T-helper 17 cell (primary cell): ENCODE results near the gene P2RX3. TPM values are rescaled to one million over a fixed set of nuclear protein-coding genes. Genes with fewer than 3 reads are reported as not detected.
A peak's percentile ranks its signal among the peaks of the same experiment; 100 is the strongest.
"Not testable (repeated sequence)": the region's sequence is repeated elsewhere in the genome, so short reads cannot be mapped to it uniquely, and the experiment has no call there.

Source experiments
- ATAC-seq: fragments of 150-1000 bp; cut with Tn5 transposase; 2 replicates; pipeline ENCODE4 v1.10.0; 2021; ENCODE audit warnings: mild to moderate bottlenecking, moderate library complexity
- DNase-seq, 3 donors: peaks; one replicate each; pipeline versions ENCODE4 v3.0.0 to v3.0.0-alpha.2; 2020 to 2021
- H3K9me3 ChIP-seq: one replicate; pipeline ENCODE4 v1.7.0; 2013; ENCODE audit warnings: low read length, mild to moderate bottlenecking; ENCODE audit not compliant: control insufficient read depth, poor library complexity, severe bottlenecking
- H3K27ac Mint-ChIP-seq: one replicate; pipeline ENCODE4 v1.8.0; 2022; ENCODE audit warnings: mild to moderate bottlenecking, moderate library complexity, mixed read lengths
- H3K27me3 Mint-ChIP-seq: one replicate; pipeline ENCODE4 v1.8.0; 2022; ENCODE audit warnings: mixed read lengths
- H3K36me3 Mint-ChIP-seq: one replicate; pipeline ENCODE4 v1.8.0; 2022; ENCODE audit warnings: low read depth, mixed read lengths
- H3K4me1 Mint-ChIP-seq: one replicate; pipeline ENCODE4 v1.8.0; 2022; ENCODE audit warnings: mild to moderate bottlenecking, mixed read lengths
- H3K4me3 Mint-ChIP-seq: one replicate; pipeline ENCODE4 v1.8.0; 2022; ENCODE audit warnings: mild to moderate bottlenecking, moderate library complexity, mixed read lengths
- total RNA-seq, 4 donors: library from RNA in 2 of 4; stranded (reverse) in 2 of 4; gene quantifications; one replicate each; pipeline ENCODE4 v1.2.3 and lab custom pipeline; 2022 to 2026

Gene P2RX3
- not detected for total RNA-seq
- total RNA-seq (lab: John Stamatoyannopoulos, UW) = 0 reads per million in 2 donors

DNA sequence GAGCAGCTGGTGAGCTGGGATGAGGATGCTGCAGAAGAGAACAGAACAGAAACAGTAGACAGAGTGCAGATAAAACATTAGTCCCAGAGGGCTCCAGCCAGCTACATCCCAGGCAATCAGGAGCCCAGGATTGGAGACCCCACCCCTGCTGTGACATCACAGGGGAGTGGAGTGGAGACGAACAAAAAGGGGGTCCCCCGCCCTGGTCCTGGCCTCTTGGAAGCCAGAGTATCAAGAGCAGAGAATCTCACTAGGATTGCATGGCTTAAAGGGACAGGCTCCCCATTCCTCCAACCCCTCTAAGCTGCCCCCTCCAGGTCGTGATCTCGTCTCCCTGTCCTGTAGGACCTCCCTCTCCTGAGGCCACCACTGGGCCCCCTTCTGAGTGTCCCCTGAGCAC is at the start of gene P2RX3:
P2RX3 (plus strand) TSS at position 211 of the 400 bp plus-strand sequence. CDS start 199 bp downstream, outside the sequence.
- Mint-ChIP-seq H3K27me3 (peaks cover 15% of the 10 kb centered on the region), H3K27ac (peak within 1 kb of the TSS; percentile 2), H3K36me3 (peaks cover 2% of the 10 kb centered on the region), H3K4me3 (no peak within 1 kb of the TSS), H3K4me1 (peaks cover 23% of the 10 kb centered on the region)
- H3K9me3 ChIP-seq = no peaks in the 10 kb centered on the region
- no peak for DNase-seq
- no peak for ATAC-seq

DNA sequence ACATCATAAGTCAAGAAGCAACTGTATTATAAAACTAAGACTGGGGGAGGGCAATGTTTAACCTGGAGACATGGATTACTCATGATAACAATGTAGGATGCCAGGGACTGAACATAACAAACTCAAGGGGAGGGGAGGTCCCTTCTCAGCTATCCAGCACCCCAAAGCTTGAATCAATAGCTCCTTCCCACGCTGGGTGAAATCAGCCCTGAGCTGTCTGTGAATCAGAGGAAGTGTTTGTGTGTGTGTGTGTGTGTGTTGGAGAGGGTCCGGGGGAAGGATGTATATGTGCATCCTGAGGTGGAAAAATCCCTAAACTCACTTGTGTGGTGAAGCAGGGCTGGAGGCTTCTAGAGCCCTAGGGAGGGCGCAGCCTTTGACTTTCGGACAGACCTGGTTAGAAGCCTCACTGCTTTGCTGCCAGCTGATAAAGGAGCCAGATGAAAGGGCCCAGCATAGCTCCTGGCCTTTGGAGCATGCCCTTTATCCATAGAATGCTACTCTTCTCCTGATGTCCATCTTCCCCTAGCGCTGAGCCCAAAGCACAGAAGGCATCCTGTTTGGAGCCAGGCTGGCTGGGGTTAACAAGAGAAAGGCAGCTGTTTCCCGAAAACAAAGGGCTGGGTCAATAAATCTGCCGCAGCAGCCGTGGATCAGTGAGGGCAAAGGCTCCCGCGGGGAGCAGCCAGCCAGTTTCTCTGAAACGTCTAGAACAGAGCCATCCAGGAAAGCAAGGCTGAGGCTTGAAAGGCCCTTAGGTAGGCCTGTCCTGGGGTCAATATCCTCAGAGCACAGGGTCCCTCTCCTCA is 49.2 kb upstream of the P2RX3 start:
- no peak for ATAC-seq
- H3K9me3 ChIP-seq = no peaks in the 10 kb centered on the region
- Mint-ChIP-seq H3K4me3 (no peak overlapping the region), H3K36me3 (peaks cover 2% of the 10 kb centered on the region), H3K4me1 (no peaks in the 10 kb centered on the region), H3K27ac (no peak overlapping the region), H3K27me3 (peaks cover 31% of the 10 kb centered on the region)
- no peak for DNase-seq

DNA sequence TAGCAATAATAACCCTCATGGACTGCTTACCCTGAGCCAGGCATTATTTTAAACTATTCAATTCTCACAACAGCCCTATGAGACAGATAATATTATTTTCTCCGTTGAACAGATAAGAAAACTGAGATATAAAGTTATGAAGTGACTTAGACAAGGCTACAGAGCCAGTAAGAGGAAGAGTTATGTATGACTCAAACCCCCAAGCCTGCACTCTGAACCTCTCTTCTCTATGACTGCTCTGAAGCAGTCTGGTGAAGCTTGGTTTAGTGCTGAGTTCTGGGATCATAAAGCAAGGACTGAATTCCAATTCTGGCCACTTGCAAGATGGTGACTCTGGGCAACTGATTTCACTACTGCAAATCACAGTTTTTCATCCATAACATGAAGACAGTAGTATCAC is 47.9 kb upstream of the P2RX3 start:
- H3K4me3 Mint-ChIP-seq = no peak overlapping the region
- ATAC-seq = no peak

DNA sequence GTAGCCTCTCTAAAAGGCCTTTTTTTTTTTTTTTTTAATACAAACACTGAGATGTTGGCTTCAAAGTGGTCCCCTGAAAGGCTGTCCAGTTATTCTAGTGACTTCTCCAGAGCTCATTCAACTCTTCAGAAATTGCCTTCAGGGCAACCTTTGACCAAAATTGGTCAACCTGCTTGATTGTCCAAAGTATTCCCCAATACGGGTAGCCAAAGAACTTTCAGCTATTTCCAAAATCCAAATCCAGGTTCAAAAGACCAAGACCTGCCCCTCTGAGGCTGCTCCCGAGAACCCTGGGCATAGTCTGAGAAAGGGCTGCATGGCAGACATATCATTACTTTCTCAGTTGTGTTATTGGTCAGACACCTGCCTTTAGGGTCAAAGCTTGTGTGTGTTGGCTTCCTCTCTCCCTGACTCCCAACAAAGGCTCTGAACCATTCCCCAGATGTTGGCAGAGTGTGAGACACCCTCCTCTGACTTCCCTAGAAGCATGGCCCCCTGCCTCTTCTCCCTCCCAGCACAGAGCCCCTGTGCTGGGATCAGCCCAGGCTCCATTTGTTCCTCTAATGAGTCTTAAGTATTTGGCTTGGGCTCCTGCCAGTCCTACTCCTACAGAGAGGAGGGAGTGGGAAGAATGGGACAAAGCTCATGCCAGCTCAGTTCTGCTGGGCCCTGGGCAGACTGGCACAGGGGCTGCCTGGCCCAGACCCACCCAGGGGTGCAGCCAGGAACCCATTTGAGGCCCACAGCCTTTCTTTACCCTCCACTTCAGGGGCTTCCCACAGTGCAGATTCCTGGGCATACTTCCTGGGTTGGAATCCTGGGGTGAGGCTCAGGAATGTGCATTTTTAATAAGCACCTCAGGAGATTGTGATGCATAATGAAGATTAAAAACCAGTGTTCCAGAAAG is 43.7 kb upstream of the P2RX3 start:
- H3K9me3 ChIP-seq = no peaks in the 10 kb centered on the region
- H3K27me3 Mint-ChIP-seq = peaks cover 20% of the 10 kb centered on the region
- H3K4me1 Mint-ChIP-seq = no peaks in the 10 kb centered on the region
- ATAC-seq (no peak), DNase-seq (no peak)
- H3K36me3 Mint-ChIP-seq = peaks cover under 1% of the 10 kb centered on the region
- H3K4me3 Mint-ChIP-seq = no peak overlapping the region
- no peak overlapping the region for H3K27ac Mint-ChIP-seq

More for the DNA sequence above, 47.9 kb upstream of the P2RX3 start:
- no peaks in the 10 kb centered on the region for H3K4me1 Mint-ChIP-seq
- no peak for DNase-seq
- H3K36me3 Mint-ChIP-seq = peaks cover 2% of the 10 kb centered on the region
- no peaks in the 10 kb centered on the region for H3K9me3 ChIP-seq
- peaks cover 31% of the 10 kb centered on the region for H3K27me3 Mint-ChIP-seq
- H3K27ac Mint-ChIP-seq = no peak overlapping the region

DNA sequence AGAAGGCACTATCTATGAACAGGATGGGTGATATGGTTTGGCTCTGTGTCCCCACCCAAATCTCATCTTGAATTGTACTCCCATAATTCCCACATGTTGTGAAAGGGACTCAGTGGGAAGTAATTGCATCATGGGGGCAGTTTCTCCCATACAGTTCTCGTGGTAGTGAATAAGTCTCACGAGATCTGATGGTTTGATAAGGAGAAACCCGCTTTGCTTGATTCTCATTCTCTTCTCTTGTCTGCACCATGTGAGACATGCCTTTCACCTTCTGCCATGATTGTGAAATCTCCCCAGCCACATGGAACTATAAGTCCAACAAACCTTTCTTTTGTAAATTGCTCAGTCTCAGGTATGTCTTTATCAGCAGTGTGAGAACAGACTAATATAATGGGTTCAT is 41.9 kb upstream of the P2RX3 start:
- H3K4me1 Mint-ChIP-seq, ATAC-seq, H3K36me3 Mint-ChIP-seq, H3K4me3 Mint-ChIP-seq, H3K27me3 Mint-ChIP-seq, DNase-seq, H3K27ac Mint-ChIP-seq, H3K9me3 ChIP-seq: not testable (repeated sequence)

DNA sequence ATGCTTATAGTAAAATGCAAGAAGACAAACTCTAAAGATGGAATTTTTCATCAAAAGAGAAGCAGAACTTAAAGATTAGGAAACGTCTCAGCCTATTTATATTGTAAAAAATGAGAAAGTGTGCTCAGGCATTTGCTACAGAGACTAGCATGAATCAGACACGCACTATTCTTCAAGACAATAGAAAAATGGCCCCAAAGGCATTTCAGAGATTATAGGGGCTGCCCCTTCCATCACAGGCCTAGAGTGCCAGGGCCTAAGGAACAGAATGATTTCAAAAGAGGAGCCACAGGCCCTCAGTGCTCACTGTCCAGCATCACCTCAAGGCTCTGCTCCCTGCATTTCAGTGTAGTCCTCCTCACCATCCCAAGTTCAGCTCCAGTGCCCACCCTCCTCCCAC is 40.9 kb upstream of the P2RX3 start:
- H3K4me3 Mint-ChIP-seq = no peak overlapping the region
- no peak for DNase-seq
- no peak for ATAC-seq
- H3K36me3 Mint-ChIP-seq = peaks cover 6% of the 10 kb centered on the region
- no peak overlapping the region for H3K27ac Mint-ChIP-seq
- no peaks in the 10 kb centered on the region for H3K27me3 Mint-ChIP-seq
- no peaks in the 10 kb centered on the region for H3K9me3 ChIP-seq
- H3K4me1 Mint-ChIP-seq = no peaks in the 10 kb centered on the region

DNA sequence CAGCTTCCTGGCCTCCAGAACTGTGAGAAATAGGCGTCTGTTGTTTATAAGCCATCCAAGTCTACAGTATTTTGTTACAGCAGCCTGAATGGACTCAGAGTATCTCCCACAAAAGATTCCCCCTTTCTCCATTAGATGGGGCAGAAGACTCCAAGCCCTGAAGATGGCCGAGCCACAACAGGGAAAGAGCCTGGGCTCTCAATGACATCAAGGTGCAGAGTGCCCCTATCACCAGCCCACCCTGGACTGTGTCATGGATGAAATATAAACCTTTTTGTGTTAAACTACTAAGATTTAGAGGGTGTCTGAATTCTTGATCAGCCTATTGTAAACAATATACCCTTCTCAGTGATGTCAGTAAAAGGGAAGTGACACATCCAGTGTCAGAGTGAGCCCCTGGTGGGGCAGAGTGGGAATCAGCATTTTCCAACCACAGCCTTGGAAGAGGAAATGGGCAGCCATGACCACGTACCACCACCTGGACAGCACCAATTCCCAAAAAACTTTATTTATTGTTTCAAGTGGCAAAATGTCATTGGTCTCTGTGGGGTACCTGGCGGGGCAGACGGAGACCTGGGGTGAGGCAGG is 38.9 kb upstream of the P2RX3 start:
- ATAC-seq (no peak), DNase-seq (no peak)
- peaks cover 2% of the 10 kb centered on the region for H3K4me1 Mint-ChIP-seq
- H3K9me3 ChIP-seq = no peaks in the 10 kb centered on the region
- H3K27me3 Mint-ChIP-seq = no peaks in the 10 kb centered on the region
- H3K36me3 Mint-ChIP-seq = peaks cover 6% of the 10 kb centered on the region
- H3K27ac Mint-ChIP-seq = no peak overlapping the region
- H3K4me3 Mint-ChIP-seq = no peak overlapping the region

DNA sequence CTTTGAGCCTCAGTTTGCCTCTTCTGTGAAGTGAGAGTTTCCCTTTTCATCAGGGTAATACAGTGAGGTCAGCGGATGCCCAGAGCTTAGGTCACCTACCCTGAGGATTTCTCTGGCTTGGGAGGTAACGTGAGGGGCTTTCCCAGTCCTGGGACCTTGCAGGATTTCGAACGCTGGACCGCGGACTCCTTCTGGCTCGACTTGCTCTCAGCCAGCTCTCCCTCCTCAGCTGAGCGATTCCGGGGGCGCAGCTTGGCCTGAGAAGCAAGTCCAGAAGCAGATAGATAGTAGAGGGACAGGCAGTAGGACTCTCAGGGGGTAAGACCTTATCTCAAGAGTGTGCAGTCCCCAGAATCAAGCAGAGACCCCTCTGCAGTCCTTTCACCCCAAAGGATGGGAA is 37.4 kb upstream of the P2RX3 start:
- peaks cover 6% of the 10 kb centered on the region for H3K36me3 Mint-ChIP-seq
- no peak overlapping the region for H3K27ac Mint-ChIP-seq
- no peaks in the 10 kb centered on the region for H3K27me3 Mint-ChIP-seq
- ATAC-seq (no peak), DNase-seq (no peak)
- no peaks in the 10 kb centered on the region for H3K9me3 ChIP-seq
- peaks cover 2% of the 10 kb centered on the region for H3K4me1 Mint-ChIP-seq
- H3K4me3 Mint-ChIP-seq = no peak overlapping the region

DNA sequence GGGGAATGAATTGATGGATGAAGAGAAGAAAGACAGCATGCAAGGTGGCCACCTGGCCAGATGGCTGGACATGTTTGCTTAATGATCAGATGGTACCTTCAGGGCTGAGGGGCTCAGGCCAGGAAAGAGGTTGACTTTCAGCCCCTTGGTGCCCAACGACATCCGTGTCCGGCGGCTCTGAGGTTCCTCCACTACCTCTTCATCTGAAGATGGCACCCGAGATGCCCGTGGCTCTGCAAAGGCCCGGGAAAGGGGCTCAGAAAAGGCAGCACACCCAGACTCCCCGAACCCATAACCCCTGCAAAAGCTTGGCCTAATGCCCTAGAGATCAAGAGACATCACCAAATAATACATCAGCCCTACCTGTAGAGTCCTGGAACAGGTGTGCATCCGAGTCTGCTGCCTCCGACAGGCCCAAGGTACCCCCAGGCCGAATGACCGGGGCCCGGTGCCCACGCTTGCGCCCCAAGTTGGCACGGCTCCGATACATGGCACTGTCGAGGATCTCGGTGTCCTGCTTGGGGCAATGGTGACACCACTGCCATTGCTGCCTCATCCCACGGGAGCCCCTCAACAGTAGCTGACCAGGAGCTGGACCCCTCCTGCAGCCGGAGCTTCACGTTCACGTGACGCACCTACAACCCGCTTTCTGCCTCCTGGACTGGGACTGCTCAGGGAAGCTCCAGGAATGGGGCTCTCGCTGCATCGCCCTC is 36.3 kb upstream of the P2RX3 start:
- Mint-ChIP-seq H3K27ac (peak overlapping the region; percentile 11), H3K4me1 (peaks cover 2% of the 10 kb centered on the region), H3K4me3 (no peak overlapping the region), H3K36me3 (peaks cover 6% of the 10 kb centered on the region), H3K27me3 (no peaks in the 10 kb centered on the region)
- H3K9me3 ChIP-seq = no peaks in the 10 kb centered on the region
- DNase-seq = no peak
- ATAC-seq = no peak

DNA sequence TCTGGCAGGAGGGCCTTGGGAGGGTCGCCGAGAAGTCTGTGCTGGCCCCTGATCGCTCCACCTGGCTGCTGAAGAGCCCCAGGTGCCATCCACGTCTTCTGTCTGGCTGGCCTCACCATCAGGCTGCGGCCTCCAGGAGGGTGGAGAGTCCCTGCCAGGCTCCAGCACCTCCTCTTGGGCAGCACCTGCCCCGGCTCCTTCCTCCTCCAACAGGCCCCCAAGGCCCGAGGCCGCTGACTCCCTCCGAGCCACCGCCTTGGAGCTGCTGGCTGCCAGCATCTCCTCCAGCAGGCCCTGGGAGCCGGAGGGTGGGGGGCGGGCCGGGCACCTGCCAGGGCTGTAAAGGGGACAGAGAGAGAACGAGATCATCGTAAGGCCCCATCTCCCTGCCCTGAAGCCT is 35.7 kb upstream of the P2RX3 start:
- H3K9me3 ChIP-seq = no peaks in the 10 kb centered on the region
- Mint-ChIP-seq H3K4me1 (peaks cover 2% of the 10 kb centered on the region), H3K27ac (no peak overlapping the region), H3K27me3 (no peaks in the 10 kb centered on the region), H3K4me3 (no peak overlapping the region), H3K36me3 (peaks cover 6% of the 10 kb centered on the region)
- DNase-seq (no peak), ATAC-seq (no peak)

DNA sequence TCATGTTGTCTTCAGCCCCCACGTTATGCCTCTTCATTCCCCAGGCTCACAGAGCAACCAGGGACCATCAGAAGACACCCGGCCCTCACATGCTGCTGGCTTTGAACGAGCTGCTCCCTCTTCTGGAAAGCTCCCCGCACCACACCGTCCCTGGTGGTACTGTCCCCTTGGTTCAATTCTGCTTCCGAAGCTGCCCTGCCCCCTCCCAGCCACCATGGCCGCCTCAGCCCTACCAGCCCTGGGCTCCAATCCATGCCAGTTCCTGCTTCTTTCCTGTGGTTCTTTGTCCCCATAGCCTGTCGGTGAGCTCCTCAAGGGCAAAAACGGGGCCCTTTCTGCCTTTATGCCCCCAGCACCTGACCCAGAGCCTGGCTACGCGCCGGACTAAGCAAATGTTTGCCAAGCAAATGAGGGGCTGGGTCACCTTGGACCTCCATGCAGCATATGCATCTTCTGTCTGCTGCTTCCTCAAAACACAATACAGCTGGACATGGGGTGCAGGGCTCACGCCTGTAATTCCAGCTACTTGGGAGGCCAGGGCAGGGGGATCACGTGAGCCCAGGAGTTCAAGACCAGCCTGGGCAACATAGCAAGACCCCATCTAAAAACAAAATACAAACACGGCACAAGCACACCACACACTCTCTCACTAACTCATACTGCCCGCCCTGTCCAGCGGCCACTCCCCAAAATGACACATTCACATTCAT is 34.7 kb upstream of the P2RX3 start:
- Mint-ChIP-seq H3K4me1 (peaks cover 2% of the 10 kb centered on the region), H3K27me3 (no peaks in the 10 kb centered on the region), H3K4me3 (no peak overlapping the region), H3K36me3 (peaks cover 6% of the 10 kb centered on the region), H3K27ac (no peak overlapping the region)
- no peaks in the 10 kb centered on the region for H3K9me3 ChIP-seq
- ATAC-seq = no peak
- DNase-seq = no peak

DNA sequence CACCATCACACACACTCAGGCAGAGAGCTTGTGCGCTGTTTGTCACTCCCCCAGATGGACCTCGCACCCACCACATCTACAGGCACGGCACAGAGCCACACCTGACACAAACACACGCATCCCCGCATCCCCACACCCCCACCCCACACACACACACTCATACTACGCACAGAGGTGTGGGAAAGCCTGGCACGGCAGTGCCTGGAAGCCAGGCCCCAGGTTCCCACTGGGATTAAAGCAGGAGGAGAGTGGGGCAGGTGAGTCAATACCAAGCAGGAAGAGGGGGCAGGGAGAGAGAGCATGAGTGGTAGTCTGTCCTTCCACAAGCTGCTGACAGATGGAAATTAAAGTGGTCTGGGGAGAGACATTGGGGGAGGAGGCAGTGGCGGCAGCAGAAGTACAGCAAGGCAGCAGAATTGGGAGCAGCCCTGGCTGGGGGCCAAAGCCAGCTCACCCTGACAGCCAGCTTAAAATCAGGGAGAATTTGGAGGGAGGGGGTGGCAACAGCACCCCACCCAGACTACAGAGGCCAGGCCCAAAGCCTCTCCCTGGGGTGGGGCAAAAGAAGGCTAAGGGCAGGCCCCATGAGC is 34.1 kb upstream of the P2RX3 start:
- ATAC-seq = no peak
- peaks cover 6% of the 10 kb centered on the region for H3K36me3 Mint-ChIP-seq
- no peaks in the 10 kb centered on the region for H3K27me3 Mint-ChIP-seq
- no peaks in the 10 kb centered on the region for H3K9me3 ChIP-seq
- no peak overlapping the region for H3K4me3 Mint-ChIP-seq
- peaks cover 2% of the 10 kb centered on the region for H3K4me1 Mint-ChIP-seq
- DNase-seq = no peak
- H3K27ac Mint-ChIP-seq = no peak overlapping the region
